A549 (cell line): ENCODE data around the gene NOS1AP.

Source experiments
- CBX8 ChIP-seq: fragments of 200-600 bp; sonication (generic); IDR thresholded peaks from 2 replicates; pipeline ENCODE4 v1.6.1; 2016
- CTCF ChIP-seq: fragments of >200 bp; sonication (Bioruptor Twin); formaldehyde crosslinking; IDR thresholded peaks from 3 replicates; pipeline ENCODE4 v1.5.1; 2016
- E2F6 ChIP-seq: IDR thresholded peaks from 2 replicates; pipeline ENCODE4 v1.6.1; 2012; ENCODE audit warnings: low read depth, borderline replicate concordance
- KDM1A ChIP-seq: fragments of 200-600 bp; sonication (generic); IDR thresholded peaks from 2 replicates; pipeline ENCODE4 v1.6.1; 2016; ENCODE audit warnings: low read depth, mild to moderate bottlenecking
- RAD21 ChIP-seq, 2 experiments: fragments of >200 bp in 1 of 2; sonication (Bioruptor Twin) in 1 of 2; formaldehyde crosslinking in 1 of 2; IDR thresholded peaks in 1 of 2; conservative IDR thresholded peaks in 1 of 2; 2 replicates in 1 of 2; 3 replicates in 1 of 2; pipeline ENCODE4 v1.6.1; 2012 to 2018; ENCODE audit warnings: inconsistent platforms in 1 of 2

GRCh38 chr1:162271972-162272371, 202.5 kb downstream of the NOS1AP start:
- TF ChIP-seq CBX8 = no peak
- TF ChIP-seq KDM1A = no peak
- no peak for TF ChIP-seq CTCF
- TF ChIP-seq RAD21 (conservative IDR thresholded peaks at IDR 0.05 in 1 of 2, IDR thresholded peaks at IDR 0.05 in 1 of 2) = no peak
- TF ChIP-seq E2F6 = no peak
